Neural progenitor cell (in vitro differentiated cells): ENCODE data around the gene NAP1L4. TPM values are rescaled to one million over a fixed set of nuclear protein-coding genes. Genes with fewer than 3 reads are reported as not detected.

Experiments used
- DNase-seq: peaks from one replicate; pipeline ENCODE4 v3.0.0-alpha.2; 2016; ENCODE audit warnings: low spot score
- H2AFZ ChIP-seq: fragments of 200-600 bp; sonication (generic); replicated peaks from 2 replicates; pipeline ENCODE4 v1.6.1; 2016; ENCODE audit warnings: antibody characterized with exemption
- H3F3A ChIP-seq: fragments of 200-600 bp; sonication (generic); 2 replicates; pipeline ENCODE4 v1.6.1; 2016; ENCODE audit warnings: antibody characterized with exemption, low read depth
- H3K27ac ChIP-seq: fragments of 200-600 bp; sonication (generic); 2 replicates; pipeline ENCODE4 v1.5.1; 2016; ENCODE audit warnings: mild to moderate bottlenecking
- H3K27me3 ChIP-seq: fragments of 200-600 bp; sonication (generic); 2 replicates; pipeline ENCODE4 v1.6.1; 2016; ENCODE audit warnings: mild to moderate bottlenecking, moderate library complexity
- H3K36me3 ChIP-seq: fragments of 200-600 bp; sonication (generic); 2 replicates; pipeline ENCODE4 v1.5.1; 2016
- H3K4me1 ChIP-seq: fragments of 200-600 bp; sonication (generic); 2 replicates; pipeline ENCODE4 v1.6.1; 2016; ENCODE audit warnings: mixed run types
- H3K4me2 ChIP-seq: fragments of 200-600 bp; sonication (generic); 2 replicates; pipeline ENCODE4 v1.6.1; 2016
- H3K4me3 ChIP-seq: fragments of 200-600 bp; sonication (generic); 2 replicates; pipeline ENCODE4 v1.5.1; 2016
- H3K79me2 ChIP-seq: fragments of 200-600 bp; sonication (generic); 2 replicates; pipeline ENCODE4 v1.6.1; 2016; ENCODE audit warnings: low read depth
- H3K9ac ChIP-seq: fragments of 200-600 bp; sonication (generic); 2 replicates; pipeline ENCODE4 v1.6.1; 2016
- H3K9me3 ChIP-seq: fragments of 200-600 bp; sonication (generic); 2 replicates; pipeline ENCODE4 v1.5.1; 2016; ENCODE audit warnings: low read depth
- H4K20me1 ChIP-seq: fragments of 200-600 bp; sonication (generic); 2 replicates; pipeline ENCODE4 v1.6.1; 2016; ENCODE audit warnings: low read depth
- H3K27ac Mint-ChIP-seq: 3 replicates; pipeline ENCODE4 v1.8.0; 2021; ENCODE audit warnings: mixed read lengths
- H3K27me3 Mint-ChIP-seq: 2 replicates; pipeline ENCODE4 v1.8.0; 2022; ENCODE audit warnings: low read depth, mild to moderate bottlenecking, inconsistent platforms, moderate library complexity, mixed read lengths; ENCODE audit not compliant: insufficient read depth
- H3K36me3 Mint-ChIP-seq: 3 replicates; pipeline ENCODE4 v1.8.0; 2021; ENCODE audit warnings: mixed read lengths
- H3K4me1 Mint-ChIP-seq: 3 replicates; pipeline ENCODE4 v1.8.0; 2021; ENCODE audit warnings: mixed read lengths
- H3K4me3 Mint-ChIP-seq: 3 replicates; pipeline ENCODE4 v1.8.0; 2021; ENCODE audit warnings: mild to moderate bottlenecking, moderate library complexity, mixed read lengths
- H3K9me3 Mint-ChIP-seq: 3 replicates; pipeline ENCODE4 v1.8.0; 2020; ENCODE audit warnings: mixed read lengths
- EZH2 ChIP-seq: fragments of 200-600 bp; sonication (generic); IDR thresholded peaks from 2 replicates; pipeline ENCODE4 v1.6.1; 2017; ENCODE audit warnings: antibody characterized with exemption, mild to moderate bottlenecking, moderate library complexity
- EZH2phosphoT487 ChIP-seq: fragments of 200-600 bp; sonication (generic); IDR thresholded peaks from 2 replicates; pipeline ENCODE4 v1.6.1; 2017; ENCODE audit warnings: antibody characterized with exemption
- total RNA-seq: library from RNA; depleted of rRNA; stranded (reverse); fragments of >200 nt; gene quantifications from 2 replicates; pipeline ENCODE4 v1.2.3, GENCODE V29; 2015; ENCODE audit warnings: low replicate concordance
- TF ChIP-seq, protein P1 (sequence below): fragments of 200-600 bp; sonication (generic); IDR thresholded peaks from 2 replicates; pipeline ENCODE4 v1.5.1; 2017; ENCODE audit warnings: antibody characterized with exemption, mild to moderate bottlenecking

NAP1L4 gene, protein sequence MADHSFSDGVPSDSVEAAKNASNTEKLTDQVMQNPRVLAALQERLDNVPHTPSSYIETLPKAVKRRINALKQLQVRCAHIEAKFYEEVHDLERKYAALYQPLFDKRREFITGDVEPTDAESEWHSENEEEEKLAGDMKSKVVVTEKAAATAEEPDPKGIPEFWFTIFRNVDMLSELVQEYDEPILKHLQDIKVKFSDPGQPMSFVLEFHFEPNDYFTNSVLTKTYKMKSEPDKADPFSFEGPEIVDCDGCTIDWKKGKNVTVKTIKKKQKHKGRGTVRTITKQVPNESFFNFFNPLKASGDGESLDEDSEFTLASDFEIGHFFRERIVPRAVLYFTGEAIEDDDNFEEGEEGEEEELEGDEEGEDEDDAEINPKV
- 108 and 191 TPM in 2 replicates for total RNA-seq

DNA sequence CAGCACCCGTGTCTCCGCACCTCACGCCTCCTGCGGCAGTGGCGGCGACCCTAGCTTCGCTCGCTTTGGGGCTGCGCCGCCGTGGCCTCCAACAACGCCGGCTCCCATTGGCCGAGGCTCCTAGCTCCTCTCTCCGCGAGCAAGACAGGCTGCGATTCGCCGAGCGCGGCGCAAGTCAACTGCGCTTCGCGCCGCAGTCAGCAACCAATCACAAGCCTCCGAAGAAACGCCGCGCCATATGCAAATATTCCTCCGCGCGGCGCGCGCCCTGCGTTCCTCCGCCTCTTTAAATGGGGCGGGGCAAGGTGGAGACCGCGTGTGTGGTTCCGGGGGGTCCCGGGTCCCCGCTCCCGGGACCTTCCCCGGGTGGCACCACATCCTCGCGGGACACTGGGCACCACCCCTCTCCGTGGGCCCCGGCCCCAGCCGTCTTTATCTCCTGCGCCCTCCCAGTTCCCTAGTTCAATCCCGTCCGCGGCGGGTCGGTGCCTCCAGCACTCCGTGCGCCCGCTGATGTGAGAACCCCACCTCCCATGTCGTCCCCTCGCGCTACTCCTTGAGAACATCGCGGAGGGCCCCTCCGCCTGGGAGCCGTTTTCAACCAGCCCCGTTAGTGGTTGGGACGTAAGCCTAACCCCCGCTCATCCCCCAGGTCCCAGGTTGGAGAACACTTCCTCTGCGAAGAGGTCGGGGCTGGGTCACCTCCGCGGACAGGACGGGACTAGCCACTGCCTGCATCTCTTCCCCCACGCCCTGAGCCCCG is at the start of gene NAP1L4:
Gene NAP1L4, minus strand, starts transcription at position 96 of the 763 bp plus-strand sequence. CDS start 13,109 bp downstream, outside the sequence.
- H3K36me3 Mint-ChIP-seq = peaks cover 7% of the 10 kb centered on the region
- peak within 1 kb of the TSS; percentile 98 for H3K4me3 Mint-ChIP-seq
- peaks cover 4% of the 10 kb centered on the region for H3K27me3 Mint-ChIP-seq
- H3K27ac Mint-ChIP-seq = peak within 1 kb of the TSS; percentile 98
- Histone ChIP-seq H3K4me2 (peak within 1 kb of the TSS; percentile 93), H3K9me3 (no peaks in the 10 kb centered on the region), H3K4me1 (peaks cover 23% of the 10 kb centered on the region), H2AFZ (peak within 1 kb of the TSS; percentile 74), H3K27me3 (no peaks in the 10 kb centered on the region), H3K79me2 (peaks cover 44% of the 10 kb centered on the region), H3K9ac (peak within 1 kb of the TSS; percentile 86), H3K4me3 (peak within 1 kb of the TSS; percentile 70), H3K36me3 (no peaks in the 10 kb centered on the region), H4K20me1 (peaks cover 44% of the 10 kb centered on the region), H3K27ac (peak within 1 kb of the TSS; percentile 74), H3F3A (peaks cover 13% of the 10 kb centered on the region)
- H3K4me1 Mint-ChIP-seq = peaks cover 27% of the 10 kb centered on the region
- DNase-seq = peak; percentile 99
- H3K9me3 Mint-ChIP-seq = no peaks in the 10 kb centered on the region
- TF ChIP-seq, protein P1, sequence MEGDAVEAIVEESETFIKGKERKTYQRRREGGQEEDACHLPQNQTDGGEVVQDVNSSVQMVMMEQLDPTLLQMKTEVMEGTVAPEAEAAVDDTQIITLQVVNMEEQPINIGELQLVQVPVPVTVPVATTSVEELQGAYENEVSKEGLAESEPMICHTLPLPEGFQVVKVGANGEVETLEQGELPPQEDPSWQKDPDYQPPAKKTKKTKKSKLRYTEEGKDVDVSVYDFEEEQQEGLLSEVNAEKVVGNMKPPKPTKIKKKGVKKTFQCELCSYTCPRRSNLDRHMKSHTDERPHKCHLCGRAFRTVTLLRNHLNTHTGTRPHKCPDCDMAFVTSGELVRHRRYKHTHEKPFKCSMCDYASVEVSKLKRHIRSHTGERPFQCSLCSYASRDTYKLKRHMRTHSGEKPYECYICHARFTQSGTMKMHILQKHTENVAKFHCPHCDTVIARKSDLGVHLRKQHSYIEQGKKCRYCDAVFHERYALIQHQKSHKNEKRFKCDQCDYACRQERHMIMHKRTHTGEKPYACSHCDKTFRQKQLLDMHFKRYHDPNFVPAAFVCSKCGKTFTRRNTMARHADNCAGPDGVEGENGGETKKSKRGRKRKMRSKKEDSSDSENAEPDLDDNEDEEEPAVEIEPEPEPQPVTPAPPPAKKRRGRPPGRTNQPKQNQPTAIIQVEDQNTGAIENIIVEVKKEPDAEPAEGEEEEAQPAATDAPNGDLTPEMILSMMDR = no peak
- no peak for TF ChIP-seq EZH2
- TF ChIP-seq EZH2phosphoT487 = no peak

DNA sequence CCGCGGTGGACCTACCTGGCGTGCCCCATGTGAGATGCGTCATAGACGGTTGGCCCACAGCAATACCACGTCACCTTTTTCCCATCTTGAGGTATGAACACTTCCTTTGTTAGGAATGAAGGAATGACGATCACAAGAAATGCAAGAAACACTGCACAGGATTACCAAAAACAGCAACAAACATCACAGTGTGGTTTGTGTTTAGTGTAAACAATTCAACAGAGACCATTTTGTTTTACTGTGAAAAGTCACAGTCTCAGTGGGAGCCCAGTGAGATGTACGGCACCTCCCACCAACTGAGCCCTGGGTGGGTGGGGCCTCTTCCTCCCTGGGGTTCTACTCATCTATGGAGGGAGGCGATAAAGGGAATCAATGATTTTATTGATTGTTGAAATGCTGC is 48.8 kb upstream of the NAP1L4 start:
- Histone ChIP-seq H2AFZ (no peak overlapping the region), H3K9ac (no peak overlapping the region), H3K27me3 (no peaks in the 10 kb centered on the region), H4K20me1 (no peaks in the 10 kb centered on the region), H3F3A (no peaks in the 10 kb centered on the region), H3K4me3 (no peak overlapping the region), H3K27ac (no peak overlapping the region), H3K4me1 (no peaks in the 10 kb centered on the region), H3K4me2 (no peak overlapping the region), H3K79me2 (peaks cover 6% of the 10 kb centered on the region), H3K9me3 (no peaks in the 10 kb centered on the region), H3K36me3 (no peaks in the 10 kb centered on the region)
- no peak for DNase-seq
- Mint-ChIP-seq H3K4me1 (no peaks in the 10 kb centered on the region), H3K9me3 (no peaks in the 10 kb centered on the region), H3K4me3 (no peak overlapping the region), H3K27me3 (peaks cover 6% of the 10 kb centered on the region), H3K36me3 (peaks cover 11% of the 10 kb centered on the region), H3K27ac (no peak overlapping the region)
- TF ChIP-seq, protein P1 = no peak
- no peak for TF ChIP-seq EZH2phosphoT487
- no peak for TF ChIP-seq EZH2

DNA sequence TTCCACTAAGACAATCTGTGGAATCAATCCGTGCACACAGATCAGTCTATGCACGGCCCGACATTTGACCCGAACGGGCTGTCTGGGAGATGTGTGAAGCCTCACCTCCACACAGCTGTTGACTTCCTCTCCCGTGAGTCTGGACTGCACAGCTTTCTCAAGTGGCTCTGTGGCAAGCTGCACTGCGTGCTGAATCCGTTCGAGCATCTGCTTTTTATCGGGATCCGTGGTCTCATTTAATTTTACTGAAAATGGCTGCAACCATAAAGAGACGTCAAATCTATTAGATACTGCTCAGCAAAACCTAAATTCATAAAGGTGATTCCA is 45.8 kb upstream of the NAP1L4 start:
- Mint-ChIP-seq H3K4me3 (no peak overlapping the region), H3K9me3 (no peaks in the 10 kb centered on the region), H3K27ac (no peak overlapping the region), H3K36me3 (peaks cover 16% of the 10 kb centered on the region), H3K4me1 (no peaks in the 10 kb centered on the region), H3K27me3 (peaks cover 2% of the 10 kb centered on the region)
- Histone ChIP-seq H3F3A (no peaks in the 10 kb centered on the region), H3K9me3 (no peaks in the 10 kb centered on the region), H2AFZ (no peak overlapping the region), H4K20me1 (no peaks in the 10 kb centered on the region), H3K9ac (no peak overlapping the region), H3K27me3 (no peaks in the 10 kb centered on the region), H3K36me3 (no peaks in the 10 kb centered on the region), H3K79me2 (peaks cover 6% of the 10 kb centered on the region), H3K4me1 (no peaks in the 10 kb centered on the region), H3K4me3 (no peak overlapping the region), H3K27ac (no peak overlapping the region), H3K4me2 (no peak overlapping the region)
- no peak for TF ChIP-seq EZH2
- TF ChIP-seq EZH2phosphoT487 = no peak
- TF ChIP-seq, protein P1 = no peak
- no peak for DNase-seq
